GM23338 (cell line): Measurements from ENCODE around the gene NBEAL2. TPM values are rescaled to one million over a fixed set of nuclear protein-coding genes. Genes with fewer than 3 reads are reported as not detected.

Source experiments
- ATAC-seq: fragments of 200-7000 bp; cut with Tn5 transposase; 3 replicates; pipeline ENCODE4 v1.9.1; 2020
- DNase-seq: peaks from one replicate; pipeline ENCODE4 v3.0.0-alpha.2; 2015; ENCODE audit warnings: low spot score
- H2AFZ ChIP-seq: fragments of 200-600 bp; sonication (generic); 2 replicates; pipeline ENCODE4 v1.8.0; 2016; ENCODE audit warnings: antibody characterized with exemption, mild to moderate bottlenecking, moderate library complexity
- H3F3A ChIP-seq: fragments of 200-600 bp; sonication (generic); replicated peaks from 2 replicates; pipeline ENCODE4 v1.8.0; 2017; ENCODE audit warnings: antibody characterized with exemption, mixed run types, low read depth
- H3K27ac ChIP-seq: fragments of 200-600 bp; sonication (generic); 2 replicates; pipeline ENCODE4 v1.6.1; 2016; ENCODE audit warnings: low read depth
- H3K27me3 ChIP-seq: fragments of 200-600 bp; sonication (generic); 2 replicates; pipeline ENCODE4 v1.8.0; 2016; ENCODE audit warnings: mild to moderate bottlenecking, mixed run types, moderate library complexity; ENCODE audit not compliant: insufficient read depth
- H3K36me3 ChIP-seq: fragments of 200-600 bp; sonication (generic); 2 replicates; pipeline ENCODE4 v1.8.0; 2016; ENCODE audit warnings: mild to moderate bottlenecking; ENCODE audit not compliant: insufficient read depth
- H3K4me1 ChIP-seq: fragments of 200-600 bp; sonication (generic); 2 replicates; pipeline ENCODE4 v1.8.0; 2016; ENCODE audit warnings: mild to moderate bottlenecking, moderate library complexity; ENCODE audit not compliant: insufficient read depth
- H3K4me2 ChIP-seq: fragments of 200-600 bp; sonication (generic); 2 replicates; pipeline ENCODE4 v1.7.1; 2017; ENCODE audit warnings: mixed run types
- H3K4me3 ChIP-seq: fragments of 200-600 bp; sonication (generic); 2 replicates; pipeline ENCODE4 v1.6.1; 2016; ENCODE audit warnings: mixed run types
- H3K79me2 ChIP-seq: fragments of 200-600 bp; sonication (generic); replicated peaks from 2 replicates; pipeline ENCODE4 v1.8.0; 2017; ENCODE audit warnings: mild to moderate bottlenecking; ENCODE audit not compliant: insufficient read depth
- H3K9me2 ChIP-seq: fragments of 200-600 bp; sonication (generic); 2 replicates; pipeline ENCODE4 v1.8.0; 2017; ENCODE audit not compliant: insufficient read depth
- H4K20me1 ChIP-seq: fragments of 200-600 bp; sonication (generic); replicated peaks from 2 replicates; pipeline ENCODE4 v1.8.0; 2017; ENCODE audit warnings: mild to moderate bottlenecking; ENCODE audit not compliant: insufficient read depth
- H3K27ac Mint-ChIP-seq: 2 replicates; pipeline ENCODE4 v1.8.0; 2020; ENCODE audit warnings: inconsistent platforms, mild to moderate bottlenecking, moderate library complexity, mixed read lengths
- H3K27me3 Mint-ChIP-seq: 3 replicates; pipeline ENCODE4 v1.8.0; 2022; ENCODE audit warnings: low read depth, mild to moderate bottlenecking, moderate library complexity, mixed read lengths, inconsistent platforms; ENCODE audit not compliant: insufficient read depth, poor library complexity
- H3K36me3 Mint-ChIP-seq: 3 replicates; pipeline ENCODE4 v1.8.0; 2021; ENCODE audit warnings: low read depth, mild to moderate bottlenecking, inconsistent platforms, moderate library complexity, mixed read lengths
- H3K4me1 Mint-ChIP-seq: 3 replicates; pipeline ENCODE4 v1.8.0; 2020; ENCODE audit warnings: mild to moderate bottlenecking, inconsistent platforms, mixed read lengths
- H3K4me3 Mint-ChIP-seq: 3 replicates; pipeline ENCODE4 v1.8.0; 2021; ENCODE audit warnings: moderate library complexity, mild to moderate bottlenecking, inconsistent platforms, mixed read lengths
- H3K9me3 Mint-ChIP-seq: 3 replicates; pipeline ENCODE4 v1.8.0; 2020; ENCODE audit warnings: moderate library complexity, mild to moderate bottlenecking, inconsistent platforms, mixed read lengths
- CREB1 ChIP-seq: fragments of 250-450 bp; sonication (Bioruptor Pico); IDR thresholded peaks from 2 replicates; pipeline ENCODE4 v1.5.0; 2020; ENCODE audit warnings: low read depth, mild to moderate bottlenecking, moderate library complexity
- CTCF ChIP-seq, 2 experiments: fragments of 200-600 bp in 1 of 2; sonication (generic) in 1 of 2; conservative IDR thresholded peaks; 2 replicates each; pipeline versions ENCODE4 v1.5.1 to v1.6.1; 2016 to 2017; ENCODE audit warnings: antibody characterized with exemption in 2 of 2, low read depth in 2 of 2, mild to moderate bottlenecking in 2 of 2, moderate library complexity in 1 of 2
- EZH2phosphoT487 ChIP-seq: fragments of 200-600 bp; sonication (generic); IDR thresholded peaks from one replicate; pipeline ENCODE4 v1.8.1; 2018; ENCODE audit warnings: antibody characterized with exemption; ENCODE audit not compliant: unreplicated experiment
- NANOG ChIP-seq: IDR thresholded peaks from 2 replicates; pipeline ENCODE4 v1.6.1; 2016; ENCODE audit warnings: antibody characterized with exemption, borderline replicate concordance
- POLR2AphosphoS5 ChIP-seq: IDR thresholded peaks from 2 replicates; pipeline ENCODE4 v1.6.1; 2016; ENCODE audit warnings: antibody characterized with exemption, low read depth
- REST ChIP-seq: IDR thresholded peaks from one replicate; pipeline ENCODE4 v1.6.1; 2018; ENCODE audit warnings: antibody characterized with exemption; ENCODE audit not compliant: unreplicated experiment
- STAT1 ChIP-seq: IDR thresholded peaks from one replicate; pipeline ENCODE4 v1.6.1; 2016; ENCODE audit warnings: antibody characterized with exemption; ENCODE audit not compliant: unreplicated experiment
- ZNF114 ChIP-seq: fragments of 250-450 bp; sonication (Bioruptor Pico); IDR thresholded peaks from 2 replicates; pipeline ENCODE4 v1.5.0; 2020; ENCODE audit warnings: mild to moderate bottlenecking, moderate library complexity
- ZNF331 ChIP-seq: fragments of 250-450 bp; sonication (Bioruptor Pico); IDR thresholded peaks from 2 replicates; pipeline ENCODE4 v1.5.0; 2020; ENCODE audit warnings: low read depth, mild to moderate bottlenecking, moderate library complexity
- polyA plus RNA-seq: library from polyadenylated mRNA; unstranded; fragments of >200 nt; fragmentation: Nextera tagmentation; extraction: Ambion mirVana; gene quantifications from 2 replicates; pipeline ENCODE4 v1.2.1, GENCODE V29; 2016
- total RNA-seq: library from RNA; depleted of rRNA; stranded (reverse); fragments of >200 nt; shearing (Covaris generic); gene quantifications from 2 replicates; pipeline ENCODE4 v1.2.3, GENCODE V29; 2014

NBEAL2 gene
- total and polyA plus RNA-seq, 2 experiments from 2014 or later = 13.5 to 79.9 TPM

DNA sequence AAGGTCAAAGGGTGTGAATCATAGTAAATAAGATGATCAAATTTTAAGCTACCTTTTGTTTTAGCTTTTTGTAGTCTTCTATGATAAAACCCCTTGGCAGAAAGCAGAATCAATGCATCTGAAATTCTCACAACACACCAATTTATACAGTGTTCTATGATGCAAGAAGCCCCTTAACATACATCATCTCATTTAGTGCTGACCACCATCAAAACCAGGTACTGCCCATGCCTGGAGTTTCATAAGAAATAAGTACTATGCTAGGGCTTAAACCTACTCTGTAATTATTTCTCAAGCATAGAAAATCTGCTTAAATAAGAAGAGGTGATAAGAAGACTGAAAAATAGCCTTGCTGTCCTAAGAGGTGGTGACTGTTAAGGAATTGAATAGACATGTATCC, 67.6 kb downstream of the NBEAL2 start:
- H3K4me2 ChIP-seq = no peak overlapping the region
- H3K27me3 ChIP-seq = no peaks in the 10 kb centered on the region
- H2AFZ ChIP-seq = no peak overlapping the region
- Mint-ChIP-seq H3K27me3 (no peaks in the 10 kb centered on the region), H3K4me3 (no peak overlapping the region), H3K9me3 (no peaks in the 10 kb centered on the region; the same call in 2 of the 3 replicates), H3K4me1 (no peaks in the 10 kb centered on the region), H3K36me3 (peaks cover 23% of the 10 kb centered on the region), H3K27ac (peak overlapping the region; percentile 11; the same call in 1 of the 2 replicates)
- ATAC-seq = no peak
- no peak for DNase-seq
- no peaks in the 10 kb centered on the region for H3K4me1 ChIP-seq
- H3K79me2 ChIP-seq = peaks cover 13% of the 10 kb centered on the region
- H3K27ac ChIP-seq = 0 out of 2 replicates have a peak overlapping the region, but pooled peaks have one; percentile 33
- H3K9me2 ChIP-seq = no peaks in the 10 kb centered on the region
- H4K20me1 ChIP-seq = no peaks in the 10 kb centered on the region; the same call in none of the 2 replicates
- TF ChIP-seq ZNF331 (no peak), REST (no peak)
- H3F3A ChIP-seq = no peaks in the 10 kb centered on the region
- H3K4me3 ChIP-seq = no peak overlapping the region
- H3K36me3 ChIP-seq = no peaks in the 10 kb centered on the region

DNA sequence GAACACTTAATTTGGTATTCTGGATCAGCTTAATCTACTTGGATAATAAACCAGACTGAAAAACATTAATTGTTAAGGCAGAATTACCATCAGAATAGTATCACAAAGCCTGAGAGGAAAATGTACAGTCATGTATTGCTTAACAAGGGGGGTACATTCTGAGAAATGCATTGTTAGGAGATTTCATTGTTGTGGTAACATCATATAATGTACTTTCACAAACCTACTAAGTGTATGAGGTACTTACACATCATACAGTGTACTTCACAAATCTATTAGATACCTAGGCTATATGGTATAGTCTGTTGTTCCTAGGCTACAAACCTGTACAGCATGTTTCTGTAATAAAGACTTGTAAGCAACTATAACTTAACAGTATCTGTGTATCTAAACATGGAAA, 68.2 kb downstream of the NBEAL2 start:
- Histone ChIP-seq H3K4me2 (no peak overlapping the region), H3K4me1 (no peaks in the 10 kb centered on the region), H3K9me2 (no peaks in the 10 kb centered on the region), H3K79me2 (peaks cover 13% of the 10 kb centered on the region), H3K27me3 (no peaks in the 10 kb centered on the region), H3K36me3 (no peaks in the 10 kb centered on the region), H3K27ac (0 out of 2 replicates have a peak overlapping the region, but pooled peaks have one; percentile 33), H2AFZ (no peak overlapping the region), H3K4me3 (no peak overlapping the region), H4K20me1 (no peaks in the 10 kb centered on the region; the same call in none of the 2 replicates), H3F3A (no peaks in the 10 kb centered on the region)
- H3K36me3 Mint-ChIP-seq = peaks cover 18% of the 10 kb centered on the region
- H3K4me3 Mint-ChIP-seq = no peak overlapping the region
- ATAC-seq (no peak), DNase-seq (no peak)
- H3K9me3 Mint-ChIP-seq = no peaks in the 10 kb centered on the region; the same call in 2 of the 3 replicates
- H3K4me1 Mint-ChIP-seq = no peaks in the 10 kb centered on the region
- peak overlapping the region; percentile 11; the same call in 1 of the 2 replicates for H3K27ac Mint-ChIP-seq
- no peaks in the 10 kb centered on the region for H3K27me3 Mint-ChIP-seq
- TF ChIP-seq NANOG (no peak), ZNF114 (CRISPR knock-in tag) (no peak), CREB1 (CRISPR knock-in tag) (no peak), ZNF331 (no peak), POLR2AphosphoS5 (no peak)

GRCh38 chr3:47054412-47054811, 74.9 kb downstream of the NBEAL2 start:
- H2AFZ ChIP-seq = no peak overlapping the region
- H3K4me3 ChIP-seq = no peak overlapping the region
- DNase-seq (no peak), ATAC-seq (no peak)
- no peaks in the 10 kb centered on the region for H3K27me3 Mint-ChIP-seq
- no peak overlapping the region for H3K27ac Mint-ChIP-seq
- H3K9me3 Mint-ChIP-seq = no peaks in the 10 kb centered on the region; the same call in 2 of the 3 replicates
- no peaks in the 10 kb centered on the region for H3F3A ChIP-seq
- H3K79me2 ChIP-seq = peaks cover 37% of the 10 kb centered on the region
- no peaks in the 10 kb centered on the region for H3K27me3 ChIP-seq
- peaks cover 16% of the 10 kb centered on the region for H3K36me3 Mint-ChIP-seq
- no peaks in the 10 kb centered on the region for H3K4me1 ChIP-seq
- no peak overlapping the region for H3K27ac ChIP-seq
- H3K36me3 ChIP-seq = peaks cover 5% of the 10 kb centered on the region
- peaks cover 9% of the 10 kb centered on the region; the same call in 1 of the 2 replicates for H4K20me1 ChIP-seq
- no peak overlapping the region for H3K4me3 Mint-ChIP-seq
- H3K9me2 ChIP-seq = no peaks in the 10 kb centered on the region
- H3K4me1 Mint-ChIP-seq = no peaks in the 10 kb centered on the region
- H3K4me2 ChIP-seq = no peak overlapping the region
- TF ChIP-seq CTCF (conservative IDR thresholded peaks at IDR 0.05; ENCODE audit: low read depth in 2 of 2) (no peak), REST (no peak), ZNF331 (no peak), STAT1 (no peak), POLR2AphosphoS5 (no peak), EZH2phosphoT487 (no peak), NANOG (no peak), ZNF114 (CRISPR knock-in tag) (no peak)
